HCT116 (cell line): ENCODE measurements around the gene MORF4L2. TPM values are rescaled to one million over a fixed set of nuclear protein-coding genes. Genes with fewer than 3 reads are reported as not detected.

Source experiments
- ATAC-seq: fragments of 200-7000 bp; cut with Tn5 transposase; 2 replicates; pipeline ENCODE4 v1.9.1; 2020; ENCODE audit warnings: mild to moderate bottlenecking, moderate library complexity
- BruUV-seq: library from RNA; stranded (reverse); fragments of 400-500 nt; replicated peaks from 2 replicates; lab custom pipeline; 2021; lab: Mats Ljungman, UMichigan
- CTCF ChIA-PET: fragments of 300-600 bp; sonication (Branson Sonifier 250); formaldehyde crosslinking; loops from one replicate; lab custom pipeline; 2021; ENCODE audit warnings: antibody characterized with exemption; lab: Charles Lee
- POLR2A ChIA-PET: fragments of 300-600, 350-600 bp; sonication (Branson Sonifier 250); formaldehyde crosslinking; loops from one replicate; lab custom pipeline; 2021; ENCODE audit warnings: antibody characterized with exemption; lab: Charles Lee
- RAD21 ChIA-PET, 2 experiments: fragments of 300-600 bp; sonication (Branson Sonifier 250); formaldehyde crosslinking; loops; one replicate each; lab custom pipeline; 2023; ENCODE audit warnings: low total read pairs in 2 of 2; ENCODE audit not compliant: uncharacterized antibody in 2 of 2, unreplicated experiment in 2 of 2, low non-redundant PET in 1 of 2; lab: Charles Lee
- DNase-seq: peaks from one replicate; pipeline ENCODE4 v3.0.0-alpha.2; 2010; ENCODE audit warnings: low read depth, low spot score
- H2AFZ ChIP-seq: fragments of 200-600 bp; shearing (Covaris generic), sonication (generic); 2 replicates; pipeline ENCODE4 v1.6.1; 2017; ENCODE audit warnings: low read depth, mixed run types, mixed read lengths, antibody characterized with exemption, low read length; ENCODE audit not compliant: poor library complexity, severe bottlenecking
- H3K27ac ChIP-seq: 2 replicates; pipeline ENCODE4 v1.5.1; 2012; ENCODE audit warnings: low read depth, low read length
- H3K27me3 ChIP-seq: fragments of 200-600 bp; sonication (generic); 2 replicates; pipeline ENCODE4 v1.6.1; 2016; ENCODE audit warnings: mixed run types, low read length, mixed read lengths; ENCODE audit not compliant: insufficient read depth
- H3K36me3 ChIP-seq, 2 experiments: fragments of 200-500 bp in 1 of 2; fragments of 200-600 bp in 1 of 2; sonication (Bioruptor generic) in 1 of 2; sonication (generic) in 1 of 2; 2 replicates each; pipeline versions ENCODE4 v1.5.1 to v1.6.1; 2014 to 2016; ENCODE audit warnings: low read length in 2 of 2, inconsistent platforms in 1 of 2, mixed read lengths in 1 of 2, mixed run types in 1 of 2; ENCODE audit not compliant: insufficient read depth in 2 of 2, control insufficient read depth in 1 of 2
- H3K4me1 ChIP-seq, 2 experiments: fragments of 200-600 bp in 1 of 2; sonication (generic) in 1 of 2; 2 replicates each; pipeline versions ENCODE4 v1.5.1 to v1.6.1; 2012 to 2017; ENCODE audit warnings: low read length in 2 of 2, inconsistent platforms in 1 of 2, mild to moderate bottlenecking in 1 of 2, mixed read lengths in 1 of 2, mixed run types in 1 of 2, moderate library complexity in 1 of 2; ENCODE audit not compliant: insufficient read depth in 2 of 2, control insufficient read depth in 1 of 2
- H3K4me2 ChIP-seq: fragments of 200-600 bp; sonication (generic); 2 replicates; pipeline ENCODE4 v1.6.1; 2017; ENCODE audit warnings: mixed run types, low read length, mixed read lengths
- H3K4me3 ChIP-seq, 2 experiments: fragments of 200-600 bp in 1 of 2; sonication (generic) in 1 of 2; replicated peaks in 1 of 2; 2 replicates each; pipeline ENCODE4 v1.5.1; 2011 to 2016; ENCODE audit warnings: low read length in 2 of 2, control low read depth in 1 of 2, low read depth in 1 of 2, mild to moderate bottlenecking in 1 of 2, mixed read lengths in 1 of 2, mixed run types in 1 of 2
- H3K79me2 ChIP-seq: fragments of 200-600 bp; sonication (generic); 2 replicates; pipeline ENCODE4 v1.6.1; 2017; ENCODE audit warnings: mild to moderate bottlenecking, mixed run types, low read length, moderate library complexity, mixed read lengths; ENCODE audit not compliant: insufficient read depth
- H3K9ac ChIP-seq: fragments of 200-600 bp; sonication (generic); 2 replicates; pipeline ENCODE4 v1.6.1; 2016; ENCODE audit warnings: low read length, mixed read lengths
- H3K9me2 ChIP-seq: fragments of 200-600 bp; sonication (generic), shearing (Covaris generic); 2 replicates; pipeline ENCODE4 v1.6.1; 2017; ENCODE audit warnings: mixed run types, mild to moderate bottlenecking, moderate library complexity; ENCODE audit not compliant: insufficient read depth
- H3K9me3 ChIP-seq, 2 experiments: fragments of 200-500 bp in 1 of 2; fragments of 200-600 bp in 1 of 2; sonication (Bioruptor generic) in 1 of 2; sonication (generic) in 1 of 2; 2 replicates each; pipeline ENCODE4 v1.6.1; 2014 to 2017; ENCODE audit warnings: low read length in 2 of 2, mixed read lengths in 2 of 2, inconsistent platforms in 1 of 2, low read depth in 1 of 2, mild to moderate bottlenecking in 1 of 2, mixed run types in 1 of 2, moderate library complexity in 1 of 2; ENCODE audit not compliant: control insufficient read depth in 1 of 2, insufficient read depth in 1 of 2
- H4K20me1 ChIP-seq: fragments of 200-600 bp; sonication (generic), shearing (Covaris generic); 2 replicates; pipeline ENCODE4 v1.6.1; 2017; ENCODE audit warnings: mixed run types, mild to moderate bottlenecking, moderate library complexity; ENCODE audit not compliant: insufficient read depth
- CBX3 ChIP-seq: IDR thresholded peaks from 2 replicates; pipeline ENCODE4 v1.6.1; 2012; ENCODE audit warnings: low read depth
- CEBPB ChIP-seq: IDR thresholded peaks from 2 replicates; pipeline ENCODE4 v1.6.1; 2012; ENCODE audit warnings: low read depth
- ELF1 ChIP-seq: IDR thresholded peaks from 2 replicates; pipeline ENCODE4 v1.6.1; 2012; ENCODE audit warnings: low read depth, borderline replicate concordance
- EZH2 ChIP-seq: fragments of 200-600 bp; sonication (generic); IDR thresholded peaks from 2 replicates; pipeline ENCODE4 v1.6.1; 2017; ENCODE audit warnings: antibody characterized with exemption, mixed run types
- FOSL1 ChIP-seq: IDR thresholded peaks from 2 replicates; pipeline ENCODE4 v1.6.1; 2012; ENCODE audit warnings: low read depth
- JUND ChIP-seq: IDR thresholded peaks from 2 replicates; pipeline ENCODE4 v1.6.1; 2012
- POLR2A ChIP-seq: IDR thresholded peaks from 2 replicates; pipeline ENCODE4 v1.7.0; 2011; ENCODE audit warnings: borderline replicate concordance; ENCODE audit not compliant: insufficient read depth, insufficient read length; ENCODE audit errors: extremely low read depth
- POLR2AphosphoS5 ChIP-seq: IDR thresholded peaks from 2 replicates; pipeline ENCODE4 v1.6.1; 2011; ENCODE audit warnings: mild to moderate bottlenecking, low read depth, low read length, moderate library complexity
- RAD21 ChIP-seq: IDR thresholded peaks from 2 replicates; pipeline ENCODE4 v1.6.1; 2012; ENCODE audit warnings: low read depth, mild to moderate bottlenecking
- SP1 ChIP-seq: IDR thresholded peaks from 2 replicates; pipeline ENCODE4 v1.6.1; 2012; ENCODE audit warnings: low read depth
- SRF ChIP-seq: IDR thresholded peaks from 2 replicates; pipeline ENCODE4 v1.6.1; 2012; ENCODE audit warnings: low read depth
- TCF7L2 ChIP-seq: IDR thresholded peaks from 2 replicates; pipeline ENCODE4 v1.7.0; 2011; ENCODE audit warnings: borderline replicate concordance, inconsistent platforms; ENCODE audit not compliant: insufficient read depth, insufficient read length; ENCODE audit errors: extremely low read depth
- YY1 ChIP-seq: IDR thresholded peaks from 2 replicates; pipeline ENCODE4 v1.6.1; 2011; ENCODE audit warnings: low read length, low read depth, moderate library complexity, mild to moderate bottlenecking; ENCODE audit not compliant: insufficient replicate concordance; ENCODE audit errors: extremely low read depth
- ZBTB33 ChIP-seq: IDR thresholded peaks from 2 replicates; pipeline ENCODE4 v1.6.1; 2011; ENCODE audit warnings: mild to moderate bottlenecking, low read length, moderate library complexity; ENCODE audit not compliant: insufficient replicate concordance; ENCODE audit errors: extremely low read depth
- ZNF274 ChIP-seq: fragments of 200-500 bp; sonication (Bioruptor generic); IDR thresholded peaks from 2 replicates; pipeline ENCODE4 v1.6.1; 2014; ENCODE audit warnings: mild to moderate bottlenecking, low read depth, low read length, inconsistent platforms
- intact Hi-C: fragments of 100-400 bp; cut with micrococcal nuclease; formaldehyde crosslinking; loops from 2 replicates; pipeline ENCODE4 v1.10.0; 2022
- total RNA-seq: library from RNA; stranded (reverse); gene quantifications from one replicate; pipeline ENCODE4 v1.2.1, GENCODE V29; 2021; ENCODE audit not compliant: unreplicated experiment
- TF ChIP-seq, protein P1 (sequence below): IDR thresholded peaks from 2 replicates; pipeline ENCODE4 v1.6.1; 2012
- TF ChIP-seq, protein P2 (sequence below), 3 experiments: fragments of 200-600 bp in 1 of 3; sonication (generic) in 1 of 3; IDR thresholded peaks in 2 of 3; conservative IDR thresholded peaks in 1 of 3; 2 replicates each; pipeline ENCODE4 v1.5.1; 2012 to 2017; ENCODE audit warnings: low read depth in 2 of 3, low read length in 2 of 3, antibody characterized with exemption in 1 of 3, borderline replicate concordance in 1 of 3, control low read depth in 1 of 3, mild to moderate bottlenecking in 1 of 3, mixed read lengths in 1 of 3, mixed run types in 1 of 3, moderate library complexity in 1 of 3; ENCODE audit not compliant: insufficient read depth in 1 of 3
- TF ChIP-seq, protein P3 (sequence below): IDR thresholded peaks from 2 replicates; pipeline ENCODE4 v1.6.1; 2012

MORF4L2 gene
- total RNA-seq, 1 experiment from 2014 or later = 308 TPM

DNA sequence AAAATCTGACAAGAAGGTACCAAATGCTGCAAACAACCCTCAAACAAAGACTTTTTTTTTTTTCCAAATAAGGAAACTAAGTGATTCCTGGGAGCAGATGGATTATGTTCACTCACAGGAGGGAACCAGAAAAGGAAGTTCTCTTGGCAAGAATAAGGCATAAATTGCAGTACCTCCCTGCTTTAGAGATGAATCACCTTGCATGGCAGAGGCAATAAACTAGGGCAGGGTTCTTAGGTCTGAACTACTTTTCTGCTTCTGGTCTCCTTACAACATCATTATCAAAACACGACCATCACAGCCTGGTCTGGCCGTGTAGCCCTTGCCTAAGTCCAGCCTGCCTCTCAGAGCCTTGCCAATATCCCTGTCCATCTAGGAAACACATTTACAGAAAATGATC is 30.5 kb upstream of the MORF4L2 start:
- no peak for ATAC-seq
- H3K27me3 ChIP-seq = 0 out of 2 replicates have a peak, but pooled peaks cover 2% of the 10 kb centered on the region
- TF ChIP-seq CEBPB = no peak
- TF ChIP-seq, all 23 proteins: peak for 0
- ChIA-PET RAD21 (no interaction called here), POLR2A (no interaction called here), CTCF (no interaction called here)
- Histone ChIP-seq H2AFZ (no peak overlapping the region), H3K36me3 (no peaks in the 10 kb centered on the region), H3K9me2 (no peaks in the 10 kb centered on the region), H4K20me1 (no peaks in the 10 kb centered on the region), H3K79me2 (no peaks in the 10 kb centered on the region), H3K9ac (no peak overlapping the region), H3K4me1 (no peaks in the 10 kb centered on the region), H3K9me3 (no peaks in the 10 kb centered on the region), H3K4me2 (no peak overlapping the region), H3K4me3 (no peak overlapping the region), H3K27ac (no peak overlapping the region)
- DNase-seq = no peak
- no TSS peak for BruUV-seq
- intact Hi-C loops = no loop called here

DNA sequence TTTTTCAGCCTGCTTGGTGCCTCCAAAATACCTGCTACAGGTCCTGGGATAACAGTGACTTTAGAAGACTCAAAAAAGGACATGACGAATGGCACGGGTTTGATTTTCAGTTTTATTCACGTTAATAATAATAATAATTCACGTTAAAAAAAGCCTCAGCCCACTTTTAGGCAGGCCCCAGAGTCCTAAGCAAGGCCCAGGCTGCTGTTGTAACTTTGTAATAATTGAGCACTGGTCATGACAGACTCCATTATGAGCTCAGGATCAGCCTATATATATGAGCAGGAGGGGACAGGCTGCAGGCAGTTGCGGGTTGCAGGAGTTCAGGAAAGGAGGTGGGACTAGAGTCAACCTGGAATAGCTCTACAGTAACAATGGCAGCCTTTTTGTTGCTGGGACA is 24.1 kb upstream of the MORF4L2 start, which contains the start of gene TMEM31:
Gene TMEM31 (plus strand): TSS at position 301 of the 400 bp plus-strand sequence. CDS start 1,350 bp downstream, outside the sequence.
- DNase-seq = no peak
- no TSS peak for BruUV-seq
- POLR2A ChIA-PET = no interaction called here
- TF ChIP-seq, protein P1, sequence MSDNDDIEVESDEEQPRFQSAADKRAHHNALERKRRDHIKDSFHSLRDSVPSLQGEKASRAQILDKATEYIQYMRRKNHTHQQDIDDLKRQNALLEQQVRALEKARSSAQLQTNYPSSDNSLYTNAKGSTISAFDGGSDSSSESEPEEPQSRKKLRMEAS = no peak
- TF ChIP-seq ELF1 (no peak), RAD21 (no peak), CEBPB (no peak), SP1 (no peak), EZH2 (no peak), POLR2A (no peak), FOSL1 (no peak), CBX3 (no peak), TCF7L2 (no peak), JUND (no peak), ZBTB33 (no peak), ZNF274 (no peak), POLR2AphosphoS5 (no peak), SRF (no peak), YY1 (no peak)
- TF ChIP-seq, protein P2, sequence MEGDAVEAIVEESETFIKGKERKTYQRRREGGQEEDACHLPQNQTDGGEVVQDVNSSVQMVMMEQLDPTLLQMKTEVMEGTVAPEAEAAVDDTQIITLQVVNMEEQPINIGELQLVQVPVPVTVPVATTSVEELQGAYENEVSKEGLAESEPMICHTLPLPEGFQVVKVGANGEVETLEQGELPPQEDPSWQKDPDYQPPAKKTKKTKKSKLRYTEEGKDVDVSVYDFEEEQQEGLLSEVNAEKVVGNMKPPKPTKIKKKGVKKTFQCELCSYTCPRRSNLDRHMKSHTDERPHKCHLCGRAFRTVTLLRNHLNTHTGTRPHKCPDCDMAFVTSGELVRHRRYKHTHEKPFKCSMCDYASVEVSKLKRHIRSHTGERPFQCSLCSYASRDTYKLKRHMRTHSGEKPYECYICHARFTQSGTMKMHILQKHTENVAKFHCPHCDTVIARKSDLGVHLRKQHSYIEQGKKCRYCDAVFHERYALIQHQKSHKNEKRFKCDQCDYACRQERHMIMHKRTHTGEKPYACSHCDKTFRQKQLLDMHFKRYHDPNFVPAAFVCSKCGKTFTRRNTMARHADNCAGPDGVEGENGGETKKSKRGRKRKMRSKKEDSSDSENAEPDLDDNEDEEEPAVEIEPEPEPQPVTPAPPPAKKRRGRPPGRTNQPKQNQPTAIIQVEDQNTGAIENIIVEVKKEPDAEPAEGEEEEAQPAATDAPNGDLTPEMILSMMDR (IDR thresholded peaks at IDR 0.05 in 2 of 3, conservative IDR thresholded peaks at IDR 0.05 in 1 of 3; ENCODE audit: borderline replicate concordance in 1 of 3, insufficient read depth in 1 of 3, low read depth in 2 of 3, low read length in 2 of 3) = no peak
- TF ChIP-seq, protein P3, sequence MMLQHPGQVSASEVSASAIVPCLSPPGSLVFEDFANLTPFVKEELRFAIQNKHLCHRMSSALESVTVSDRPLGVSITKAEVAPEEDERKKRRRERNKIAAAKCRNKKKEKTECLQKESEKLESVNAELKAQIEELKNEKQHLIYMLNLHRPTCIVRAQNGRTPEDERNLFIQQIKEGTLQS = no peak

More for the DNA sequence above, 24.1 kb upstream of the MORF4L2 start, which contains the start of gene TMEM31:
- Histone ChIP-seq H4K20me1 (no peaks in the 10 kb centered on the region), H3K4me3 (no peak within 1 kb of the TSS), H3K79me2 (no peaks in the 10 kb centered on the region), H3K9me3 (no peaks in the 10 kb centered on the region), H3K36me3 (no peaks in the 10 kb centered on the region), H3K27me3 (no peaks in the 10 kb centered on the region), H3K9me2 (no peaks in the 10 kb centered on the region), H3K4me1 (no peaks in the 10 kb centered on the region), H3K4me2 (no peak within 1 kb of the TSS), H3K9ac (no peak within 1 kb of the TSS), H3K27ac (no peak within 1 kb of the TSS), H2AFZ (no peak within 1 kb of the TSS)
- ChIA-PET RAD21 (no interaction called here), CTCF (interaction anchor here (0.7 to 1.5 kb wide), 2 partner anchors 12 to 24 kb away, joined by 3 to 7 read pairs; no protein-coding TSS in a partner anchor)
- no peak for ATAC-seq
- intact Hi-C loops = loop anchor here (1.0 kb wide), 1 partner anchor 107 kb away; no protein-coding TSS in a partner anchor
